RKO (cell line): Measurements from ENCODE around the gene DLK1.

ENCODE experiments used
- DNase-seq: peaks from one replicate; pipeline ENCODE4 v3.0.0-alpha.2; 2016; ENCODE audit warnings: low spot score

Gene DLK1

GRCh38 chr14:100734031-100734990, 7.6 kb downstream of the DLK1 start:
- DNase-seq = no peak

GRCh38 chr14:100735271-100735670, 8.6 kb downstream of the DLK1 start:
- no peak for DNase-seq

GRCh38 chr14:100736269-100737180, 9.8 kb downstream of the DLK1 start:
- no peak for DNase-seq

- no peak for DNase-seq
Observed at GRCh38 chr14:100737526-100737925, 10.8 kb downstream of the DLK1 start.

- no peak for DNase-seq
Observed at GRCh38 chr14:100738269-100738691, 11.6 kb downstream of the DLK1 start.

- no peak for DNase-seq
Observed at GRCh38 chr14:100738704-100739131, 12.0 kb downstream of the DLK1 start.

GRCh38 chr14:100739306-100739705, 12.6 kb downstream of the DLK1 start:
- no peak for DNase-seq

- DNase-seq = no peak
Observed at GRCh38 chr14:100740196-100740825, 13.6 kb downstream of the DLK1 start.

GRCh38 chr14:100740929-100741328, 14.2 kb downstream of the DLK1 start:
- no peak for DNase-seq

GRCh38 chr14:100741966-100742365, 15.3 kb downstream of the DLK1 start:
- no peak for DNase-seq

GRCh38 chr14:100746326-100746725, 19.6 kb downstream of the DLK1 start:
- DNase-seq = no peak

- DNase-seq = peak; percentile 80
Observed at GRCh38 chr14:100747021-100747586, 20.4 kb downstream of the DLK1 start.

GRCh38 chr14:100747736-100748135, 21.0 kb downstream of the DLK1 start:
- no peak for DNase-seq

GRCh38 chr14:100748403-100748802, 21.7 kb downstream of the DLK1 start:
- DNase-seq = no peak

GRCh38 chr14:100748944-100749343, 22.3 kb downstream of the DLK1 start:
- no peak for DNase-seq

GRCh38 chr14:100749967-100750597, 23.4 kb downstream of the DLK1 start:
- no peak for DNase-seq

- no peak for DNase-seq
Observed at GRCh38 chr14:100750762-100751699, 24.3 kb downstream of the DLK1 start.

GRCh38 chr14:100754020-100754419, 27.3 kb downstream of the DLK1 start:
- DNase-seq = no peak

GRCh38 chr14:100755649-100756048, 29.0 kb downstream of the DLK1 start:
- peak; percentile 68 for DNase-seq

- peak; percentile 82 for DNase-seq
Observed at GRCh38 chr14:100761481-100761880, 34.8 kb downstream of the DLK1 start.
